Mammary epithelial cell (primary cell): ENCODE measurements around the gene TMEM106B.

Experiments used
- EZH2 ChIP-seq: IDR thresholded peaks from 2 replicates; pipeline ENCODE4 v1.6.1; 2012; ENCODE audit warnings: low read length, inconsistent platforms, borderline replicate concordance
- TF ChIP-seq, protein P1 (sequence below), 2 donors: IDR thresholded peaks in 1 of 2; conservative IDR thresholded peaks in 1 of 2; 2 replicates each; pipeline ENCODE4 v1.5.1; 2011 to 2012; ENCODE audit warnings: inconsistent platforms in 2 of 2, low read length in 2 of 2, mild to moderate bottlenecking in 2 of 2, control low read depth in 1 of 2, low read depth in 1 of 2; ENCODE audit not compliant: insufficient read depth in 1 of 2; ENCODE audit errors: extremely low read depth in 1 of 2

DNA sequence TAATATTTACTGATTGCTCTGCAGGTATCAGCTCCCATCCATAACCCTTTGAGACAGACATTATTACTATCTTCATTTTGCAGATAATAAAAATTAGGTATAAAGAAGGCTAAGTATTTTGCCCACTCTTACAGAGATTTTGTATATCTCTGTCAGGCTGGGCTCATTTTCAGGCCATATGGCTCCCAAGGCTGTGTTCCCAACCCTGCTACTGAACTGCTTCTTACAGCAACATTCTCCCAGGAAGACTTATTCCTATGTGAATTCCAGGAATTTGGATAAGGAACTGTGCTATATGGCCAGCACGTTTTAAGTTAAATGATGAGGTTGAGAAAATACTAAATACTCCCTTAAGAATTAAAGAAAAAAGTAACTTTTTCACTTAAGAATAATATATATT lies 1.9 kb upstream of the TMEM106B start:
- TF ChIP-seq, protein P1, sequence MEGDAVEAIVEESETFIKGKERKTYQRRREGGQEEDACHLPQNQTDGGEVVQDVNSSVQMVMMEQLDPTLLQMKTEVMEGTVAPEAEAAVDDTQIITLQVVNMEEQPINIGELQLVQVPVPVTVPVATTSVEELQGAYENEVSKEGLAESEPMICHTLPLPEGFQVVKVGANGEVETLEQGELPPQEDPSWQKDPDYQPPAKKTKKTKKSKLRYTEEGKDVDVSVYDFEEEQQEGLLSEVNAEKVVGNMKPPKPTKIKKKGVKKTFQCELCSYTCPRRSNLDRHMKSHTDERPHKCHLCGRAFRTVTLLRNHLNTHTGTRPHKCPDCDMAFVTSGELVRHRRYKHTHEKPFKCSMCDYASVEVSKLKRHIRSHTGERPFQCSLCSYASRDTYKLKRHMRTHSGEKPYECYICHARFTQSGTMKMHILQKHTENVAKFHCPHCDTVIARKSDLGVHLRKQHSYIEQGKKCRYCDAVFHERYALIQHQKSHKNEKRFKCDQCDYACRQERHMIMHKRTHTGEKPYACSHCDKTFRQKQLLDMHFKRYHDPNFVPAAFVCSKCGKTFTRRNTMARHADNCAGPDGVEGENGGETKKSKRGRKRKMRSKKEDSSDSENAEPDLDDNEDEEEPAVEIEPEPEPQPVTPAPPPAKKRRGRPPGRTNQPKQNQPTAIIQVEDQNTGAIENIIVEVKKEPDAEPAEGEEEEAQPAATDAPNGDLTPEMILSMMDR (conservative IDR thresholded peaks at IDR 0.05 in 1 of 2, IDR thresholded peaks at IDR 0.05 in 1 of 2; ENCODE audit: extremely low read depth in 1 of 2, insufficient read depth in 1 of 2, low read depth in 1 of 2, low read length in 2 of 2): no peak
- no peak for TF ChIP-seq EZH2
